Loucy (cell line): Measurements from ENCODE around the gene MGMT.

Experiments used
- EZH2phosphoT487 ChIP-seq: fragments of 200-600 bp; IDR thresholded peaks from 2 replicates; pipeline ENCODE4 v1.6.1; 2018; ENCODE audit warnings: antibody characterized with exemption, mild to moderate bottlenecking, moderate library complexity, borderline replicate concordance
- TF ChIP-seq, protein P1 (sequence below): fragments of 200-600 bp; sonication (generic); conservative IDR thresholded peaks from 2 replicates; pipeline ENCODE4 v1.5.1; 2014; ENCODE audit warnings: mild to moderate bottlenecking, antibody characterized with exemption, low read length

DNA sequence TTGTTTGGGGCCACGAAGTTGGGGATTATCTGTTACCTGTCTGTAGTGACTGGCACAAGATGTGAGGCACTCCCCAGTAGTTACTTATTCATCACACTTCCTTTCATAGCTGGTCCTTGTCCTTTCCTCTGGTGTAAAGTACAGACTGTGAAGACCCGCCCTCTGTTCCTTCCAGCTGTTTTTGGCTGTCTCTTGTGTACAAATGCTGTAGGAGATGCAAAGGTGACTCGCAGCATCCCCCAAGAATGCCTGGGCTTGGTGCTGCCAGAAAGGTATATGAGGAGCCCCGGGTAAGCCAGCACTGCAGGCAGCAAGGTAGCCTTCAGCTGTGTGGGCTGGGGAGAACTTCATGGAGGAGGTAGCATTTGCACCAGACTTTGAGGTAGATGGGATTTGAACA is 260.5 kb downstream of the MGMT start:
- TF ChIP-seq, protein P1, sequence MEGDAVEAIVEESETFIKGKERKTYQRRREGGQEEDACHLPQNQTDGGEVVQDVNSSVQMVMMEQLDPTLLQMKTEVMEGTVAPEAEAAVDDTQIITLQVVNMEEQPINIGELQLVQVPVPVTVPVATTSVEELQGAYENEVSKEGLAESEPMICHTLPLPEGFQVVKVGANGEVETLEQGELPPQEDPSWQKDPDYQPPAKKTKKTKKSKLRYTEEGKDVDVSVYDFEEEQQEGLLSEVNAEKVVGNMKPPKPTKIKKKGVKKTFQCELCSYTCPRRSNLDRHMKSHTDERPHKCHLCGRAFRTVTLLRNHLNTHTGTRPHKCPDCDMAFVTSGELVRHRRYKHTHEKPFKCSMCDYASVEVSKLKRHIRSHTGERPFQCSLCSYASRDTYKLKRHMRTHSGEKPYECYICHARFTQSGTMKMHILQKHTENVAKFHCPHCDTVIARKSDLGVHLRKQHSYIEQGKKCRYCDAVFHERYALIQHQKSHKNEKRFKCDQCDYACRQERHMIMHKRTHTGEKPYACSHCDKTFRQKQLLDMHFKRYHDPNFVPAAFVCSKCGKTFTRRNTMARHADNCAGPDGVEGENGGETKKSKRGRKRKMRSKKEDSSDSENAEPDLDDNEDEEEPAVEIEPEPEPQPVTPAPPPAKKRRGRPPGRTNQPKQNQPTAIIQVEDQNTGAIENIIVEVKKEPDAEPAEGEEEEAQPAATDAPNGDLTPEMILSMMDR = no peak
- no peak for TF ChIP-seq EZH2phosphoT487
